Cardiac fibroblast (primary cell): Measurements from ENCODE around the gene SFXN2.

Experiments used
- DNase-seq, 2 donors: peaks; one replicate each; pipeline versions ENCODE4 v3.0.0 to v3.0.0-alpha.2; 2010; ENCODE audit warnings: low read depth in 2 of 2
- H3K4me3 ChIP-seq, 2 donors: replicated peaks in 1 of 2; 1 replicate in 1 of 2; 2 replicates in 1 of 2; pipeline ENCODE4 v1.5.1; 2011; ENCODE audit warnings: low read depth in 2 of 2, low read length in 2 of 2, mild to moderate bottlenecking in 2 of 2, moderate library complexity in 1 of 2
- TF ChIP-seq, protein P1 (sequence below): IDR thresholded peaks from one replicate; pipeline ENCODE4 v1.5.1; 2011; ENCODE audit warnings: low read depth, mild to moderate bottlenecking, low read length, inconsistent platforms

The SFXN2 gene

DNA sequence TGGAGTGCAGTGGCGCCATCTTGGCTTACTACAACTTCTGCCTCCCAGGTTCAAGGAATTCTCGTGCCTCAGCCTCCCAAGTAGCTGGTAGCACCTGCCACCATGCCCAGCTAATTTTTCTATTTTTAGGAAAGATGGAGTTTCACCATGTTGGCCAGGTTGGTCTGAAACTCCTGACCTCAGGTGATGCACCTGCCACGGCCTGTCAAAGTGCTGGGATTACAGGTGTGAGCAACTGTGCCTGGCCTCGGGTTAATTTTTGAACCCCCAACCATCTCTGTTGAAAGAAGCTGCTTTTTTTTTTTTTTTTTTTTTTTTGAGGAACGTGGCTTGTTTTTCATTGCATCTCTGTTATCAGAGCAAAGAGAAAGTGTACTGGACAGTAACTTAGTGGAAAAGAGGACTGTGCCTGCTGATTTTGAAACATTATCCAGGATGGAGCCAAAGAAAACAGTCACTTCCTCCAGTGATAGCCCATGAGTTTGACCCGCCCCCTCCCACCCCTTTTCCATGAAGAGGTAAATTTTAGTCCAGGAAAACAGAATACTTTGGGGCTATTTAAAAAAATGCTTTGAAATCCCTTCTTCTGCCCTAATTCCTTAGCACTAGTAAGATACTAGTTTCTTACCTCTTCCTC, 67.6 kb downstream of the SFXN2 start:
- H3K4me3 ChIP-seq = peak overlapping the region in 1 of 2 donors; percentile 6
- peak; percentile 77 to 86 for DNase-seq
- TF ChIP-seq, protein P1, sequence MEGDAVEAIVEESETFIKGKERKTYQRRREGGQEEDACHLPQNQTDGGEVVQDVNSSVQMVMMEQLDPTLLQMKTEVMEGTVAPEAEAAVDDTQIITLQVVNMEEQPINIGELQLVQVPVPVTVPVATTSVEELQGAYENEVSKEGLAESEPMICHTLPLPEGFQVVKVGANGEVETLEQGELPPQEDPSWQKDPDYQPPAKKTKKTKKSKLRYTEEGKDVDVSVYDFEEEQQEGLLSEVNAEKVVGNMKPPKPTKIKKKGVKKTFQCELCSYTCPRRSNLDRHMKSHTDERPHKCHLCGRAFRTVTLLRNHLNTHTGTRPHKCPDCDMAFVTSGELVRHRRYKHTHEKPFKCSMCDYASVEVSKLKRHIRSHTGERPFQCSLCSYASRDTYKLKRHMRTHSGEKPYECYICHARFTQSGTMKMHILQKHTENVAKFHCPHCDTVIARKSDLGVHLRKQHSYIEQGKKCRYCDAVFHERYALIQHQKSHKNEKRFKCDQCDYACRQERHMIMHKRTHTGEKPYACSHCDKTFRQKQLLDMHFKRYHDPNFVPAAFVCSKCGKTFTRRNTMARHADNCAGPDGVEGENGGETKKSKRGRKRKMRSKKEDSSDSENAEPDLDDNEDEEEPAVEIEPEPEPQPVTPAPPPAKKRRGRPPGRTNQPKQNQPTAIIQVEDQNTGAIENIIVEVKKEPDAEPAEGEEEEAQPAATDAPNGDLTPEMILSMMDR = no peak

DNA sequence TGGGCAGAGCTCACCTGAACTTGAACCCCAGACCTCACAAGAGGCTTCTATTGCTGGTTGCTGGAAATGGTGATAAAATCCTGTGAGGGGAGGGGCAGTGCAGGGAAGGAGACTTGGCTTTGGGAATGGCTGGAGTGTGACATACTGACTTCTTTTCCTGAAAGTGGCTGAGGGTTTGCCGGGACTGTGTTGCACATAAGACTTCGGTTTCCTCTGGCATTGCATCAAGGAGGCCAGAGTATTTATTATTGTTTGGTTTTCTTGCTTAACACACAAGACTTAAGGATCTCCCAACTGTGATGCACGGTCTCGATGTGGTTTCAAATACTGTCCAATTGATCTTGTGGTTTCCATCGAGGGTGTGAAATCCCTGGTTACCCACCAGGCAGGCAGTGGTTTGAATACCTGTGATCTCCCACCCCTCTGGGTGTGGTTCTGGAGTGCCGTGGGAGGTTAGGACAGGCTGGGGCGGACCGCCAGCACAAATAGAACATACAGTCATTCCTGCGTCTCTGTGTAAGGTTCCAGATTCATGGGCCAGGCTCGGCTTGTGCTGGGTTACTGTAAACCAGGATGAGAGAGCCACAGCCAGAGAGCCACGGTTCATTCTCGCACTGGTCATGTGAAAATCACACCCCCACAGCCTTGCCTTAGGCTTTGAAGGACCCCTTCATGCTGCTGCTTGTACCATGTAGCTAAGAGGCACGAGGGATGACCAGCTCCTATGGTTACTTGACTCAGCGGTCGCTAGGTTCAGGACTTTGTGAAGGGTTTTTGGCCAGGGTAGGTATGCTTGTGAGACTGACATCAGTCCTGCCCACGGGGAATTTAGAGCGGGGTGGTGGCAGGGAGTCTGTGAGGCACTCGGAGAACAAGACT, 68.5 kb downstream of the SFXN2 start:
- TF ChIP-seq, protein P1 = no peak
- DNase-seq = peak; percentile 94 to 95
- peak overlapping the region; percentile 8 to 25 for H3K4me3 ChIP-seq

- H3K4me3 ChIP-seq = peak overlapping the region; percentile 8 to 25
- TF ChIP-seq, protein P1 = no peak
- peak in 1 of 2 donors; percentile 55 for DNase-seq
Observed at GRCh38 chr10:102783568-102783967, 69.1 kb downstream of the SFXN2 start.

DNA sequence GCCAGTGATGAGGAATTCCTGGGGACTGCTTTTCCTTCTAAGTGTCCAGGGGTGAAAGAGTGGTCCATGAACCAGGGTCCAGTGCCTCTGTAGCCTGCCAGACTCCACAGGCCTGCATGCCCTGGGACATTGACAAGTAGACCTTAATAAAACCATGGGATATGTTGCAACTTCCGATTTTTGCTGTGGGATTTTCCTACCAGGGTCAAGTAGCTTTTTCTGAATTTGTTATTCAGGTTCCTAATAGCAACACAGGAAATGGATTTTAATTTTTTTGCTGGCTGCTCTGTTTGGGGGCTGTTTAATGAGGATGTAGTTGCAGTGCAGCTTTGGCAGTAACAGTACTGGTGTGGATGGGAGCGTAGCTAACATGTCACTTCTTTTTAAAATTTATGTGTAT, 71.4 kb downstream of the SFXN2 start:
- peak; percentile 76 to 90 for DNase-seq
- TF ChIP-seq, protein P1 = no peak
- H3K4me3 ChIP-seq = no peak overlapping the region

- DNase-seq = no peak
- TF ChIP-seq, protein P1 = no peak
Observed at GRCh38 chr10:102791754-102792395, 77.4 kb downstream of the SFXN2 start.

More at GRCh38 chr10:102791754-102792395, 77.4 kb downstream of the SFXN2 start:
- no peak overlapping the region for H3K4me3 ChIP-seq
